GM13976 (cell line): ENCODE results near the gene SNAPC5.
"Not testable (repeated sequence)": the region's sequence is repeated elsewhere in the genome, so short reads cannot be mapped to it uniquely, and the experiment has no call there.

Experiments used
- DNase-seq: peaks from one replicate; pipeline ENCODE4 v3.0.0; 2012; ENCODE audit warnings: low spot score
- CTCF ChIP-seq: IDR thresholded peaks from 2 replicates; pipeline ENCODE4 v1.5.1; 2012; ENCODE audit warnings: borderline replicate concordance, mild to moderate bottlenecking; ENCODE audit not compliant: insufficient read depth; ENCODE audit errors: extremely low read depth, missing control alignments, control extremely low read depth
- in situ Hi-C: fragments of 300-500 bp; cut with MboI; formaldehyde crosslinking; loops from one replicate; pipeline ENCODE4 v1.12.0; 2022; ENCODE audit warnings: low sequenced_read_pairs, mixed read lengths, inconsistent platforms; ENCODE audit not compliant: unreplicated experiment

The SNAPC5 gene

GRCh38 chr15:66503780-66504562 is 6.4 kb upstream of the SNAPC5 start:
- in situ Hi-C loops, result no loop called here
- no peak for DNase-seq
- TF ChIP-seq CTCF, result no peak

- in situ Hi-C loops, DNase-seq: not testable (repeated sequence)
Measured at GRCh38 chr15:66503041-66503648, 5.6 kb upstream of the SNAPC5 start.

GRCh38 chr15:66502491-66502890 is 4.9 kb upstream of the SNAPC5 start:
- in situ Hi-C loops, result no loop called here
- no peak for DNase-seq
- no peak for TF ChIP-seq CTCF

GRCh38 chr15:66500346-66500745 is 2.8 kb upstream of the SNAPC5 start:
- DNase-seq, in situ Hi-C loops: not testable (repeated sequence)

- TF ChIP-seq CTCF, result peak; percentile 25
- DNase-seq, result no peak
- in situ Hi-C loops, result loop anchor here (10.0 kb wide), 1 partner anchor 114 kb away; the partner anchor contains the start of gene MAP2K1
Measured at GRCh38 chr15:66498501-66499386, 1.2 kb upstream of the SNAPC5 start.

GRCh38 chr15:66496951-66497501 is 536 bp downstream of the SNAPC5 start:
- TF ChIP-seq CTCF, result no peak
- in situ Hi-C loops, result loop anchor here (10.0 kb wide), 1 partner anchor 112 kb away; the partner anchor contains the start of gene MAP2K1
- peak; percentile 34 for DNase-seq

GRCh38 chr15:66494262-66494661 is 3.3 kb downstream of the SNAPC5 start:
- in situ Hi-C loops, result loop anchor here (10.0 kb wide), 1 partner anchor 109 kb away; the partner anchor contains the start of gene MAP2K1
- no peak for TF ChIP-seq CTCF
- no peak for DNase-seq
